B cell (primary cell): Measurements from ENCODE around the gene WHAMM. TPM values are rescaled to one million over a fixed set of nuclear protein-coding genes. Genes with fewer than 3 reads are reported as not detected.

Experiments
- ATAC-seq: fragments of 200-7000 bp; cut with Tn5 transposase; one replicate; pipeline ENCODE4 v1.10.0; 2021; ENCODE audit warnings: low read depth, mild to moderate bottlenecking, moderate number of reproducible peaks, moderate library complexity
- CTCF ChIA-PET: fragments of 350-600 bp; sonication (Branson Sonifier 250); formaldehyde crosslinking; loops from one replicate; lab custom pipeline; 2021; ENCODE audit warnings: antibody characterized with exemption, inconsistent platforms; lab: Charles Lee
- POLR2A ChIA-PET: fragments of 350-600 bp; sonication (Branson Sonifier 250); formaldehyde crosslinking; loops from one replicate; lab custom pipeline; 2021; ENCODE audit warnings: antibody characterized with exemption; lab: Charles Lee
- DNase-seq: peaks from one replicate; pipeline ENCODE4 v3.0.0; 2013
- H2AFZ ChIP-seq: 2 replicates; pipeline ENCODE4 v1.6.1; 2012; ENCODE audit warnings: mild to moderate bottlenecking, low read depth, low read length; ENCODE audit not compliant: insufficient read depth, poor library complexity, severe bottlenecking
- H3K27ac ChIP-seq, 2 donors: 1 replicate in 1 of 2; 2 replicates in 1 of 2; pipeline ENCODE4 v1.5.1; 2012 to 2013; ENCODE audit warnings: low read length in 2 of 2, mild to moderate bottlenecking in 2 of 2, moderate library complexity in 1 of 2
- H3K27me3 ChIP-seq, 4 experiments: fragments of 200-600 bp in 1 of 4; sonication (generic) in 1 of 4; replicated peaks in 1 of 4; 1 replicate in 2 of 4; 2 replicates in 2 of 4; pipeline versions ENCODE4 v1.6.1 to v1.7.0; 2013 to 2016; ENCODE audit warnings: low read length in 3 of 4, mild to moderate bottlenecking in 2 of 4, mixed read lengths in 1 of 4, moderate library complexity in 1 of 4; ENCODE audit not compliant: insufficient read depth in 4 of 4, control insufficient read depth in 3 of 4; ENCODE audit errors: control extremely low read depth in 1 of 4
- H3K36me3 ChIP-seq, 2 experiments: replicated peaks in 1 of 2; 1 replicate in 1 of 2; 2 replicates in 1 of 2; pipeline versions ENCODE4 v1.6.1 to v1.7.1; 2013; ENCODE audit warnings: low read length in 1 of 2; ENCODE audit not compliant: insufficient read depth in 2 of 2, control insufficient read depth in 1 of 2; ENCODE audit errors: control extremely low read depth in 1 of 2, extremely low read depth in 1 of 2
- H3K4me1 ChIP-seq, 2 donors: fragments of 200-600 bp in 1 of 2; sonication (generic) in 1 of 2; 1 replicate in 1 of 2; 2 replicates in 1 of 2; pipeline versions ENCODE4 v1.5.1 to v1.6.1; 2013 to 2017; ENCODE audit warnings: low read length in 2 of 2; ENCODE audit not compliant: control insufficient read depth in 2 of 2, insufficient read depth in 2 of 2
- H3K4me2 ChIP-seq: replicated peaks from 2 replicates; pipeline ENCODE3; 2012; ENCODE audit warnings: mild to moderate bottlenecking, low read depth, low read length; ENCODE audit not compliant: poor library complexity, severe bottlenecking
- H3K4me3 ChIP-seq, 5 experiments: fragments of 200-600 bp in 1 of 5; sonication (generic) in 1 of 5; 1 replicate in 3 of 5; 2 replicates in 2 of 5; pipeline versions ENCODE4 v1.5.1 to v1.7.0; 2011 to 2016; ENCODE audit warnings: low read length in 4 of 5, mild to moderate bottlenecking in 4 of 5, low read depth in 2 of 5, control low read depth in 1 of 5, moderate library complexity in 1 of 5; ENCODE audit not compliant: insufficient read depth in 1 of 5; ENCODE audit errors: control extremely low read depth in 1 of 5, extremely low read depth in 1 of 5
- H3K79me2 ChIP-seq: fragments of 200-600 bp; sonication (generic); one replicate; pipeline ENCODE4 v1.6.0; 2016; ENCODE audit warnings: low read length; ENCODE audit not compliant: control insufficient read depth, insufficient read depth
- H3K9ac ChIP-seq: fragments of 200-600 bp; sonication (generic); 2 replicates; pipeline ENCODE4 v1.6.1; 2017; ENCODE audit warnings: mild to moderate bottlenecking, low read length, moderate library complexity
- H3K9me3 ChIP-seq, 3 donors: one replicate each; pipeline versions ENCODE4 v1.6.1 to v1.7.1; 2013; ENCODE audit warnings: low read length in 2 of 3; ENCODE audit not compliant: control insufficient read depth in 2 of 3, insufficient read depth in 1 of 3; ENCODE audit errors: control extremely low read depth in 1 of 3
- H4K20me1 ChIP-seq: 2 replicates; pipeline ENCODE4 v1.6.0; 2012; ENCODE audit warnings: mild to moderate bottlenecking, low read length; ENCODE audit not compliant: insufficient read depth, control insufficient read depth, poor library complexity, severe bottlenecking
- H3K27ac Mint-ChIP-seq: one replicate; pipeline ENCODE4 v1.8.0; 2021; ENCODE audit warnings: mixed read lengths
- H3K27me3 Mint-ChIP-seq: one replicate; pipeline ENCODE4 v1.8.0; 2021; ENCODE audit warnings: mixed read lengths
- H3K4me1 Mint-ChIP-seq: one replicate; pipeline ENCODE4 v1.8.0; 2021; ENCODE audit warnings: mixed read lengths
- H3K4me3 Mint-ChIP-seq: one replicate; pipeline ENCODE4 v1.8.0; 2021; ENCODE audit warnings: mixed read lengths
- H3K9me3 Mint-ChIP-seq: one replicate; pipeline ENCODE4 v1.8.0; 2022; ENCODE audit warnings: mixed read lengths; ENCODE audit not compliant: insufficient read depth
- EZH2 ChIP-seq: IDR thresholded peaks from 2 replicates; pipeline ENCODE4 v1.6.1; 2012; ENCODE audit warnings: borderline replicate concordance, low read depth, mild to moderate bottlenecking, moderate library complexity, low read length; ENCODE audit not compliant: insufficient read depth, poor library complexity, severe bottlenecking
- WGBS: methylation state at CpG from one replicate; pipeline ENCODE4 v1.1.5; 2013; ENCODE audit warnings: missing lambda C conversion rate; ENCODE audit not compliant: insufficient coverage; 5-methylcytosine and 5-hydroxymethylcytosine counted together
- intact Hi-C: fragments of 100-400 bp; cut with micrococcal nuclease; formaldehyde crosslinking; loops from one replicate; pipeline ENCODE4 v1.10.0; 2022
- polyA plus RNA-seq: library from polyadenylated mRNA; depleted of rRNA; stranded (reverse); fragments of >200 nt; gene quantifications from 2 replicates; pipeline ENCODE4 v1.2.3, GENCODE V29; 2012
- total RNA-seq, 2 donors: library from RNA; stranded (reverse); fragments of 120-200 nt in 1 of 2; gene quantifications; 1 replicate in 1 of 2; 2 replicates in 1 of 2; pipeline versions ENCODE4 v1.2.3 to v1.2.4, GENCODE V29; 2013 to 2022
- TF ChIP-seq, protein P1 (sequence below): fragments of 200-600 bp; IDR thresholded peaks from one replicate; pipeline ENCODE4 v1.8.0; 2022; ENCODE audit warnings: antibody characterized with exemption, mild to moderate bottlenecking

The WHAMM gene
- total and polyA plus RNA-seq, 2 donors (not counting 1 experiment from before 2014, with no cell fraction given), result 18.3 to 31.3 TPM

DNA sequence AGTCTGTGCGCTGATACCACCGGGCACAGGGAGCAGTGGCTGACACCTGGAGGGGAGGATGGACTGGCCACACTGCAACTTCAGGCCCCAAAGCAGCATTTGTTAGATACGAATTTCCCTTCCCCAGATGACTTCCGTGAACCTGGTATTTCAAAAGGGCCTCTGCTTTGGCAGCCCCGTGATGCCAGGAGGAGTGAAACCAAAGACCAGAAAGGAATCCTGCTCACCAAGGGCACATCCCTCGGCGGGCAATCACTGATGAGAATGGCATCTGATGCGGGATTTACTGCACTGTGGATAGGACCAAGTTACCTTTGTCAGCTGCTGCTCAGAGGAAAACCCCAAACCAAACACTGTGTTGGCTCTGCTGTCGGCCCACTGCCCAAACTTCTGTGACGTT is 65.5 kb downstream of the WHAMM start:
- H3K27me3 ChIP-seq, result no peaks in the 10 kb centered on the region
- POLR2A ChIA-PET, result no interaction called here
- Mint-ChIP-seq H3K27me3 (no peaks in the 10 kb centered on the region), H3K4me3 (no peak overlapping the region), H3K4me1 (peaks cover 20% of the 10 kb centered on the region), H3K27ac (no peak overlapping the region), H3K9me3 (no peaks in the 10 kb centered on the region)
- no peak overlapping the region for H2AFZ ChIP-seq
- H3K4me3 ChIP-seq, result no peak overlapping the region
- peaks cover 15 to 18% of the 10 kb centered on the region in 2 donors for H3K4me1 ChIP-seq
- no peak overlapping the region for H3K4me2 ChIP-seq
- H4K20me1 ChIP-seq, result no peaks in the 10 kb centered on the region
- CTCF ChIA-PET, result no interaction called here
- no peak for DNase-seq
- ATAC-seq, result no peak
- 78% methylated on average over 7 of the region's 10 CpGs for WGBS
- H3K9me3 ChIP-seq, result no peaks in the 10 kb centered on the region
- H3K36me3 ChIP-seq, result no peaks in the 10 kb centered on the region
- H3K79me2 ChIP-seq, result no peaks in the 10 kb centered on the region
- TF ChIP-seq, protein P1, sequence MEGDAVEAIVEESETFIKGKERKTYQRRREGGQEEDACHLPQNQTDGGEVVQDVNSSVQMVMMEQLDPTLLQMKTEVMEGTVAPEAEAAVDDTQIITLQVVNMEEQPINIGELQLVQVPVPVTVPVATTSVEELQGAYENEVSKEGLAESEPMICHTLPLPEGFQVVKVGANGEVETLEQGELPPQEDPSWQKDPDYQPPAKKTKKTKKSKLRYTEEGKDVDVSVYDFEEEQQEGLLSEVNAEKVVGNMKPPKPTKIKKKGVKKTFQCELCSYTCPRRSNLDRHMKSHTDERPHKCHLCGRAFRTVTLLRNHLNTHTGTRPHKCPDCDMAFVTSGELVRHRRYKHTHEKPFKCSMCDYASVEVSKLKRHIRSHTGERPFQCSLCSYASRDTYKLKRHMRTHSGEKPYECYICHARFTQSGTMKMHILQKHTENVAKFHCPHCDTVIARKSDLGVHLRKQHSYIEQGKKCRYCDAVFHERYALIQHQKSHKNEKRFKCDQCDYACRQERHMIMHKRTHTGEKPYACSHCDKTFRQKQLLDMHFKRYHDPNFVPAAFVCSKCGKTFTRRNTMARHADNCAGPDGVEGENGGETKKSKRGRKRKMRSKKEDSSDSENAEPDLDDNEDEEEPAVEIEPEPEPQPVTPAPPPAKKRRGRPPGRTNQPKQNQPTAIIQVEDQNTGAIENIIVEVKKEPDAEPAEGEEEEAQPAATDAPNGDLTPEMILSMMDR, result no peak
- no peak for TF ChIP-seq EZH2
- intact Hi-C loops, result no loop called here
- no peak overlapping the region for H3K9ac ChIP-seq
- H3K27ac ChIP-seq, result no peak overlapping the region

DNA sequence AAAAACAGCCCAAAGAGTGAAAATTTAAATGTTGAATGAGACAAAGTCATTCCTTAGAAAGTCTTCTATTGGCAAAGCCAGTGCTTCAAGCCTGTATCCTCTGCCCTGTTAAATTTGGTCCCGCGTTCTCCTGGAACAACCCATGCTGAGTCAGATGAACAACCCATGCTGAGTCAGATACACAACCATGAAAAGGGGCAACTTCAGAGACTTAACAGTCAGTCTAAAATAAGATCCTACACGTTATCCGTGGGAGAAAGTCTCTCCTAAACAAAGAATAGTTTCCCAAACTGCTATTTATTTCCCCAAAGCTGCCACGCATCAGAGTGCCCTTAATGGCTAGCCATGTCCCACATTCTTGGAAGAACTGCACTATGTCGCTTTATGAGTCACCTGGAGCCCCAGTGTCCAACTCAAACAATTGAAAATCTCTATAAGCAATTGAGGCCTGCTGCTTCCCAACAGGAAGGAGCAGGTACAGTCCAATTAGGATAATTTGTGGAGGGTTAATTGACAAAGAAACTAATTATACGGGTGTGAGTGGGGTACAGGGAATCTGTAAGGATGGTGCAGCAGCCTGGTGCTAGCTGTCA is 66.1 kb downstream of the WHAMM start:
- H3K4me1 Mint-ChIP-seq, result peaks cover 19% of the 10 kb centered on the region
- H2AFZ ChIP-seq, result no peak overlapping the region
- no peaks in the 10 kb centered on the region for H3K79me2 ChIP-seq
- no peak overlapping the region for H3K27ac Mint-ChIP-seq
- H3K9me3 Mint-ChIP-seq, result no peaks in the 10 kb centered on the region
- no peak for DNase-seq
- TF ChIP-seq, protein P1, result no peak
- no peak for TF ChIP-seq EZH2
- ChIA-PET POLR2A (no interaction called here), CTCF (no interaction called here)
- H3K27ac ChIP-seq, result no peak overlapping the region
- peaks cover 15 to 16% of the 10 kb centered on the region in 2 donors for H3K4me1 ChIP-seq
- H3K4me3 Mint-ChIP-seq, result no peak overlapping the region
- no peaks in the 10 kb centered on the region for H3K36me3 ChIP-seq
- no peaks in the 10 kb centered on the region for H3K27me3 ChIP-seq
- H4K20me1 ChIP-seq, result no peaks in the 10 kb centered on the region
- no peak overlapping the region for H3K4me2 ChIP-seq
- WGBS, result 97% methylated on average over 7 of the region's 7 CpGs
- H3K27me3 Mint-ChIP-seq, result no peaks in the 10 kb centered on the region
- no peak overlapping the region for H3K4me3 ChIP-seq
- H3K9me3 ChIP-seq, result no peaks in the 10 kb centered on the region
- intact Hi-C loops, result no loop called here
- no peak for ATAC-seq
- H3K9ac ChIP-seq, result no peak overlapping the region
